GM13977 (cell line): ENCODE data around the gene DPYSL3.
A peak's percentile ranks its signal among the peaks of the same experiment; 100 is the strongest.

Experiments
- DNase-seq: peaks from one replicate; pipeline ENCODE4 v3.0.0; 2012; ENCODE audit warnings: low spot score
- in situ Hi-C: fragments of 300-500 bp; cut with MboI; formaldehyde crosslinking; loops from one replicate; pipeline ENCODE4 v1.12.0; 2022; ENCODE audit warnings: low sequenced_read_pairs, low pct_unique_long_range_greater_than_20kb, mixed read lengths, inconsistent platforms; ENCODE audit not compliant: unreplicated experiment
- TF ChIP-seq, protein P1 (sequence below): IDR thresholded peaks from 2 replicates; pipeline ENCODE4 v1.5.1; 2012; ENCODE audit warnings: mild to moderate bottlenecking, control low read depth; ENCODE audit not compliant: insufficient read depth; ENCODE audit errors: extremely low read depth, missing control alignments

DPYSL3 gene

GRCh38 chr5:147481874-147482705, 27.8 kb downstream of the DPYSL3 start:
- peak; percentile 44 for DNase-seq
- TF ChIP-seq, protein P1, sequence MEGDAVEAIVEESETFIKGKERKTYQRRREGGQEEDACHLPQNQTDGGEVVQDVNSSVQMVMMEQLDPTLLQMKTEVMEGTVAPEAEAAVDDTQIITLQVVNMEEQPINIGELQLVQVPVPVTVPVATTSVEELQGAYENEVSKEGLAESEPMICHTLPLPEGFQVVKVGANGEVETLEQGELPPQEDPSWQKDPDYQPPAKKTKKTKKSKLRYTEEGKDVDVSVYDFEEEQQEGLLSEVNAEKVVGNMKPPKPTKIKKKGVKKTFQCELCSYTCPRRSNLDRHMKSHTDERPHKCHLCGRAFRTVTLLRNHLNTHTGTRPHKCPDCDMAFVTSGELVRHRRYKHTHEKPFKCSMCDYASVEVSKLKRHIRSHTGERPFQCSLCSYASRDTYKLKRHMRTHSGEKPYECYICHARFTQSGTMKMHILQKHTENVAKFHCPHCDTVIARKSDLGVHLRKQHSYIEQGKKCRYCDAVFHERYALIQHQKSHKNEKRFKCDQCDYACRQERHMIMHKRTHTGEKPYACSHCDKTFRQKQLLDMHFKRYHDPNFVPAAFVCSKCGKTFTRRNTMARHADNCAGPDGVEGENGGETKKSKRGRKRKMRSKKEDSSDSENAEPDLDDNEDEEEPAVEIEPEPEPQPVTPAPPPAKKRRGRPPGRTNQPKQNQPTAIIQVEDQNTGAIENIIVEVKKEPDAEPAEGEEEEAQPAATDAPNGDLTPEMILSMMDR = no peak
- in situ Hi-C loops = no loop called here

- TF ChIP-seq, protein P1 = no peak
Measured at GRCh38 chr5:147481376-147481775, 28.5 kb downstream of the DPYSL3 start.

DNA sequence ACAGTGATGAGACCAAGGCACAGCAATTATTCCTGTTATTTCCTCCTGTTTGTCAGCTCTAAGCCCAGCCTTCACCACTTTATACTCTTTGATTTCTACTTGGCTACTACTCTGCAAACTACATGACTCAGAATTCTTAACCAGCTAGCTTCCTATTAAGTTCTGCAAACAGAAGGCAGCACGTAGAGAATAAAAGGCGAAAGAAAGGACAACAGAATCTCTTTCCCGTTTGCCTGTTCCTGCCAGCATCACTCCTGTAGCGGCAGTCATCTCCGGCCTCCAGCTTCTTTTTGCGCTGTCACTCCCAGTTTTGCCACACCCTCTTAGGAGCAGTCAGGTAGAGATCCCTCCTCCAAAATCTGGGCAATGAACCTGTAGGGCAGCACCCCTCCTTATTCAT, 29.9 kb downstream of the DPYSL3 start:
- TF ChIP-seq, protein P1 = no peak
- no peak for DNase-seq
- in situ Hi-C loops = no loop called here

More at GRCh38 chr5:147481376-147481775, 28.5 kb downstream of the DPYSL3 start:
- no peak for DNase-seq
- in situ Hi-C loops = no loop called here

GRCh38 chr5:147479444-147479843, 30.4 kb downstream of the DPYSL3 start:
- DNase-seq = peak; percentile 18
- TF ChIP-seq, protein P1 = no peak
- in situ Hi-C loops = no loop called here

GRCh38 chr5:147474140-147474539, 35.7 kb downstream of the DPYSL3 start:
- TF ChIP-seq, protein P1 = no peak
- no peak for DNase-seq
- in situ Hi-C loops = loop anchor here (25.0 kb wide), 1 partner anchor 88 kb away; no protein-coding TSS in a partner anchor

DNA sequence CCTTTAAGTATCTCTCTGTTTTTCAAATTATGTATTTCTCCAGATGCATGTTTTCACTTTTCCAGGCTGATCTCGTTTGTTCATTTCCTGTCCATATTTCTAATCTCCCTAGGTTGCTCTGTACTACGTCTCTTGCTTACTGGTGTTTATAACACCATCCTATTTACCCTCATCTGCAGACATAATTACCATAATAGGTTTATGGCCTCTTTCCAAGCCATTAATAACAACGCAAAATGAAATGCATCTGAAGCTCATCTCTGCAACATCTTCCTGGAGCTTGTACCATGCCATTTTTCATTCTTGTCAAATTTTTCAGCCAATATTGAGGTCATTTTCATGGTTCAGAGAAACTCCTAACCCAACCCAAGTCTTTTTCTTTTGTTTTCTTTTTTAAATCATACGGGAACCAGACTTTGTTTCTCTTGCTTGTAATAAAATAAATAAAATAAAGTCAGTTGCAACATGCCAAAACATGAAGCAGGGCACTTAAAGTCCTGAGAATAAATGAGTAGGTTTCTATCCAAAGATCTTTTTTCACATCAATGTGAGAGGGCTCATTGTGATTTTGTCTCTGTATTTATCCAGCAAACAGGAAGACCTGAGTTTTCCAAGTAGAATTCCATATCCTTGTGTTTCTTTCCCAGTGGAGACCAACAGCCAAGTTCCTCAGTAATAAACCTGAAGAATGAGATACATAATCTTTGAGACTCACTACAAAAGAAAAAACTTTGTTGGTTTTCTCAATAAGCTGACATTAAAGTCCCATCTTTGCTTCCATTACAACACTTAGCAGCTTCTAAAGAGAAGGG, 37.0 kb downstream of the DPYSL3 start:
- TF ChIP-seq, protein P1 = no peak
- DNase-seq = no peak
- in situ Hi-C loops = loop anchor here (25.0 kb wide), 1 partner anchor 89 kb away; no protein-coding TSS in a partner anchor
